DND-41 (cell line): ENCODE measurements around the gene WASF1.
"Not testable (repeated sequence)": the region's sequence is repeated elsewhere in the genome, so short reads cannot be mapped to it uniquely, and the experiment has no call there.

Source experiments
- ATAC-seq: fragments of 200-7000 bp; cut with Tn5 transposase; 3 replicates; pipeline ENCODE4 v1.9.1; 2021; ENCODE audit warnings: low read depth; ENCODE audit not compliant: insufficient read depth
- DNase-seq: peaks from one replicate; pipeline ENCODE4 v3.0.0-alpha.2; 2020
- H2AFZ ChIP-seq: 2 replicates; pipeline ENCODE4 v1.6.0; 2012; ENCODE audit warnings: low read depth, low read length
- H3K27ac ChIP-seq: 2 replicates; pipeline ENCODE4 v1.5.1; 2012; ENCODE audit warnings: low read length, inconsistent platforms
- H3K27me3 ChIP-seq: fragments of 200-600 bp; sonication (generic); 2 replicates; pipeline ENCODE4 v1.6.0; 2012; ENCODE audit warnings: low read length, mild to moderate bottlenecking, inconsistent platforms; ENCODE audit not compliant: insufficient read depth, poor library complexity
- H3K36me3 ChIP-seq: 2 replicates; pipeline ENCODE4 v1.5.1; 2012; ENCODE audit warnings: low read length, inconsistent platforms; ENCODE audit not compliant: insufficient read depth
- H3K4me1 ChIP-seq: 2 replicates; pipeline ENCODE4 v1.5.1; 2012; ENCODE audit warnings: mild to moderate bottlenecking, low read length; ENCODE audit not compliant: insufficient read depth
- H3K4me2 ChIP-seq: 2 replicates; pipeline ENCODE4 v1.6.0; 2012; ENCODE audit warnings: mild to moderate bottlenecking, moderate library complexity, low read length, inconsistent platforms; ENCODE audit not compliant: insufficient read depth
- H3K4me3 ChIP-seq, 2 experiments: fragments of 200-600 bp in 1 of 2; shearing (Covaris generic) in 1 of 2; 2 replicates each; pipeline ENCODE4 v1.5.1; 2012 to 2016; ENCODE audit warnings: inconsistent platforms in 2 of 2, low read length in 2 of 2, mild to moderate bottlenecking in 2 of 2, low read depth in 1 of 2, moderate library complexity in 1 of 2
- H3K79me2 ChIP-seq: 2 replicates; pipeline ENCODE4 v1.6.0; 2012; ENCODE audit warnings: low read length, inconsistent platforms; ENCODE audit not compliant: insufficient read depth
- H3K9ac ChIP-seq: 2 replicates; pipeline ENCODE4 v1.6.0; 2012; ENCODE audit warnings: low read depth, mild to moderate bottlenecking, inconsistent platforms, low read length, moderate library complexity
- H3K9me3 ChIP-seq: 2 replicates; pipeline ENCODE4 v1.5.1; 2012; ENCODE audit warnings: low read length, moderate library complexity, mild to moderate bottlenecking, inconsistent platforms; ENCODE audit not compliant: insufficient read depth, severe bottlenecking
- H4K20me1 ChIP-seq: 2 replicates; pipeline ENCODE4 v1.6.0; 2012; ENCODE audit warnings: low read length; ENCODE audit not compliant: insufficient read depth
- CTCF ChIP-seq: IDR thresholded peaks from 2 replicates; pipeline ENCODE4 v1.5.1; 2012; ENCODE audit warnings: borderline replicate concordance, low read length, moderate library complexity, mild to moderate bottlenecking; ENCODE audit not compliant: poor library complexity, severe bottlenecking; ENCODE audit errors: extremely low read depth
- EZH2 ChIP-seq: IDR thresholded peaks from 3 replicates; pipeline ENCODE4 v1.6.1; 2012; ENCODE audit warnings: borderline replicate concordance, low read depth, mild to moderate bottlenecking, moderate library complexity, low read length, inconsistent platforms; ENCODE audit not compliant: severe bottlenecking

Gene WASF1

GRCh38 chr6:110083875-110084585, 95.4 kb downstream of the WASF1 start:
- Histone ChIP-seq H3K27ac (no peak overlapping the region), H3K9ac (no peak overlapping the region), H3K4me2 (no peak overlapping the region), H3K4me1 (no peaks in the 10 kb centered on the region), H4K20me1 (no peaks in the 10 kb centered on the region), H3K27me3 (no peaks in the 10 kb centered on the region), H3K4me3 (no peak overlapping the region), H3K36me3 (no peaks in the 10 kb centered on the region), H2AFZ (no peak overlapping the region), H3K9me3 (no peaks in the 10 kb centered on the region), H3K79me2 (no peaks in the 10 kb centered on the region)
- DNase-seq (no peak), ATAC-seq (no peak)
- TF ChIP-seq CTCF = no peak
- no peak for TF ChIP-seq EZH2

GRCh38 chr6:110075406-110075805, 104.1 kb downstream of the WASF1 start:
- H2AFZ ChIP-seq = no peak overlapping the region
- no peaks in the 10 kb centered on the region for H3K36me3 ChIP-seq
- TF ChIP-seq EZH2 (no peak), CTCF (no peak)
- H3K27ac ChIP-seq = no peak overlapping the region
- no peaks in the 10 kb centered on the region for H3K9me3 ChIP-seq
- no peak overlapping the region for H3K9ac ChIP-seq
- DNase-seq (no peak), ATAC-seq (no peak)
- H3K27me3 ChIP-seq = peaks cover 16% of the 10 kb centered on the region
- H4K20me1 ChIP-seq = no peaks in the 10 kb centered on the region
- H3K4me3 ChIP-seq = no peak overlapping the region
- no peaks in the 10 kb centered on the region for H3K4me1 ChIP-seq
- H3K4me2 ChIP-seq = no peak overlapping the region
- no peaks in the 10 kb centered on the region for H3K79me2 ChIP-seq

- not testable (repeated sequence) for H3K4me3 ChIP-seq, H3K9ac ChIP-seq, H4K20me1 ChIP-seq, DNase-seq, H3K4me1 ChIP-seq, H3K79me2 ChIP-seq, H3K9me3 ChIP-seq, H3K27ac ChIP-seq, ATAC-seq, H3K4me2 ChIP-seq, H2AFZ ChIP-seq, H3K36me3 ChIP-seq
- peaks cover 20% of the 10 kb centered on the region for H3K27me3 ChIP-seq
Measured at GRCh38 chr6:110073474-110073873, 106.0 kb downstream of the WASF1 start.

GRCh38 chr6:110068592-110068967, 110.9 kb downstream of the WASF1 start:
- no peak overlapping the region for H3K9ac ChIP-seq
- H3K79me2 ChIP-seq = no peaks in the 10 kb centered on the region
- ATAC-seq (no peak), DNase-seq (no peak)
- peaks cover 37% of the 10 kb centered on the region for H3K27me3 ChIP-seq
- no peak overlapping the region for H2AFZ ChIP-seq
- H3K9me3 ChIP-seq = no peaks in the 10 kb centered on the region
- TF ChIP-seq EZH2 (no peak), CTCF (no peak)
- no peaks in the 10 kb centered on the region for H3K36me3 ChIP-seq
- no peak overlapping the region for H3K4me3 ChIP-seq
- peaks cover 8% of the 10 kb centered on the region for H3K4me1 ChIP-seq
- peaks cover 10% of the 10 kb centered on the region; the same call in 1 of the 2 replicates for H4K20me1 ChIP-seq
- H3K4me2 ChIP-seq = no peak overlapping the region
- no peak overlapping the region for H3K27ac ChIP-seq
